CD14-positive monocyte (primary cell): ENCODE results near the gene SCIN. TPM values are rescaled to one million over a fixed set of nuclear protein-coding genes. Genes with fewer than 3 reads are reported as not detected.

ENCODE experiments used
- DNase-seq, 3 donors: peaks; one replicate each; pipeline ENCODE4 v3.0.0-alpha.2; 2011 to 2022
- H2AFZ ChIP-seq: 2 replicates; pipeline ENCODE4 v1.6.0; 2012; ENCODE audit warnings: mild to moderate bottlenecking, low read depth, low read length, inconsistent platforms; ENCODE audit not compliant: insufficient read depth, poor library complexity, severe bottlenecking
- H3K27ac ChIP-seq, 2 donors: 1 replicate in 1 of 2; 2 replicates in 1 of 2; pipeline ENCODE4 v1.5.1; 2012 to 2013; ENCODE audit warnings: low read length in 2 of 2, control low read depth in 1 of 2, inconsistent platforms in 1 of 2, low read depth in 1 of 2, mild to moderate bottlenecking in 1 of 2
- H3K27me3 ChIP-seq, 2 donors: one replicate each; pipeline versions ENCODE4 v1.6.0 to v1.6.1; 2011 to 2013; ENCODE audit warnings: low read length in 2 of 2; ENCODE audit not compliant: control insufficient read depth in 2 of 2, insufficient read depth in 2 of 2
- H3K36me3 ChIP-seq, 2 donors: replicated peaks in 1 of 2; 1 replicate in 1 of 2; 2 replicates in 1 of 2; pipeline versions ENCODE4 v1.5.1 to v1.6.1; 2012 to 2013; ENCODE audit warnings: low read length in 2 of 2, control low read depth in 1 of 2, inconsistent platforms in 1 of 2, mild to moderate bottlenecking in 1 of 2; ENCODE audit not compliant: insufficient read depth in 2 of 2, control insufficient read depth in 1 of 2
- H3K4me1 ChIP-seq, 2 donors: 1 replicate in 1 of 2; 2 replicates in 1 of 2; pipeline versions ENCODE4 v1.5.1 to v1.6.1; 2012 to 2013; ENCODE audit warnings: low read length in 2 of 2, control low read depth in 1 of 2, inconsistent platforms in 1 of 2, mild to moderate bottlenecking in 1 of 2, moderate library complexity in 1 of 2; ENCODE audit not compliant: insufficient read depth in 2 of 2, control insufficient read depth in 1 of 2
- H3K4me2 ChIP-seq: replicated peaks from 2 replicates; pipeline ENCODE3; 2012; ENCODE audit warnings: low read length, moderate library complexity, mild to moderate bottlenecking; ENCODE audit not compliant: poor library complexity, severe bottlenecking; ENCODE audit errors: extremely low read depth
- H3K4me3 ChIP-seq, 3 experiments: fragments of 200-600 bp in 1 of 3; sonication (generic) in 1 of 3; replicated peaks in 1 of 3; 1 replicate in 2 of 3; 2 replicates in 1 of 3; pipeline ENCODE4 v1.5.1; 2011 to 2013; ENCODE audit warnings: low read length in 3 of 3, mild to moderate bottlenecking in 3 of 3, control low read depth in 2 of 3, low read depth in 2 of 3, inconsistent platforms in 1 of 3, moderate library complexity in 1 of 3
- H3K79me2 ChIP-seq: 2 replicates; pipeline ENCODE4 v1.6.0; 2012; ENCODE audit warnings: mild to moderate bottlenecking, control low read depth, inconsistent platforms, low read length, moderate library complexity; ENCODE audit not compliant: insufficient read depth
- H3K9ac ChIP-seq: 2 replicates; pipeline ENCODE4 v1.6.0; 2017; ENCODE audit warnings: low read length, mild to moderate bottlenecking; ENCODE audit not compliant: insufficient read depth, poor library complexity, severe bottlenecking
- H3K9me3 ChIP-seq, 2 donors: replicated peaks in 1 of 2; 1 replicate in 1 of 2; 2 replicates in 1 of 2; pipeline versions ENCODE4 v1.5.1 to v1.6.1; 2012 to 2013; ENCODE audit warnings: low read length in 2 of 2, control low read depth in 1 of 2; ENCODE audit not compliant: control insufficient read depth in 1 of 2, insufficient read depth in 1 of 2
- H4K20me1 ChIP-seq: 2 replicates; pipeline ENCODE4 v1.6.0; 2012; ENCODE audit warnings: mild to moderate bottlenecking, low read length, control low read depth, moderate library complexity; ENCODE audit not compliant: insufficient read depth
- H3K27ac Mint-ChIP-seq, 7 donors: one replicate each; pipeline ENCODE4 v1.8.0; 2020; ENCODE audit warnings: mild to moderate bottlenecking in 7 of 7, mixed read lengths in 7 of 7, moderate library complexity in 6 of 7, inconsistent platforms in 2 of 7
- H3K27me3 Mint-ChIP-seq, 3 donors: one replicate each; pipeline ENCODE4 v1.8.0; 2021 to 2022; ENCODE audit warnings: low read depth in 3 of 3, mild to moderate bottlenecking in 3 of 3, mixed read lengths in 3 of 3, moderate library complexity in 3 of 3, inconsistent platforms in 1 of 3
- H3K36me3 Mint-ChIP-seq, 2 donors: one replicate each; pipeline ENCODE4 v1.8.0; 2020; ENCODE audit warnings: mixed read lengths in 2 of 2, inconsistent platforms in 1 of 2, mild to moderate bottlenecking in 1 of 2
- H3K4me1 Mint-ChIP-seq: one replicate; pipeline ENCODE4 v1.8.0; 2020; ENCODE audit warnings: mild to moderate bottlenecking, mixed read lengths
- H3K4me3 Mint-ChIP-seq, 2 donors: one replicate each; pipeline ENCODE4 v1.8.0; 2020; ENCODE audit warnings: mild to moderate bottlenecking in 2 of 2, mixed read lengths in 2 of 2, moderate library complexity in 1 of 2
- H3K9me3 Mint-ChIP-seq, 7 donors: one replicate each; pipeline ENCODE4 v1.8.0; 2020 to 2022; ENCODE audit warnings: mixed read lengths in 7 of 7, mild to moderate bottlenecking in 6 of 7, moderate library complexity in 6 of 7, inconsistent platforms in 2 of 7
- WGBS: methylation state at CpG from one replicate; pipeline ENCODE4 v1.1.5; 2013; ENCODE audit warnings: missing lambda C conversion rate; ENCODE audit not compliant: insufficient coverage; 5-methylcytosine and 5-hydroxymethylcytosine counted together
- intact Hi-C, 2 donors: fragments of 100-400 bp; cut with micrococcal nuclease; formaldehyde crosslinking; loops; one replicate each; pipeline versions ENCODE4 v1.15.0 to v1.15.1; 2023
- polyA plus RNA-seq, 3 donors: library from polyadenylated mRNA; depleted of rRNA in 1 of 3; unstranded in 2 of 3; stranded (reverse) in 1 of 3; fragments of 300-500 nt in 2 of 3; fragments of >200 nt in 1 of 3; fragmentation: Illumina TruSeq in 2 of 3; gene quantifications; 1 replicate in 2 of 3; 2 replicates in 1 of 3; pipeline ENCODE4 v1.2.3, GENCODE V29; 2012 to 2021
- TF ChIP-seq, protein P1 (sequence below): fragments of 200-600 bp; IDR thresholded peaks from one replicate; pipeline ENCODE4 v1.8.0; 2022; ENCODE audit warnings: antibody characterized with exemption, mild to moderate bottlenecking

The SCIN gene
- polyA plus RNA-seq, 3 donors: 0.08 TPM; not detected in 2

DNA sequence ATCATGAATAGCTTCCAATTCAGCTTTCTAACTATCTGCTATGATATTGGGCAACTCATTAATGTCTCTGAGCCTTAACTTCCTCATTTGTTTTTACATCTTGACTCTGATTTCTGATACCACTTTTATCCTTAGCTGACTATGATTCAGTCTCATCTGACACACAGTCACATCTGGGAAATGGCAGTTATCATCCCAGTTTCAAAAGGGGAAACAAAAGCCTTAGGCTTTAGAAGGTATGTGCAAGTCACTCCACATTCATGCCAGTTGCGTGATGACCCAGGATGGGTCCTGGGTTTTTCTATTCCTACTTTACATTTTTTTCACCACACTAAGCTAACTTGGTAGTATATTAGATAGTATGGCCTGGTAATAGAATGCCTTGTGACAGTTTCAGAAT, 12.7 kb downstream of the SCIN start:
- TF ChIP-seq, protein P1, sequence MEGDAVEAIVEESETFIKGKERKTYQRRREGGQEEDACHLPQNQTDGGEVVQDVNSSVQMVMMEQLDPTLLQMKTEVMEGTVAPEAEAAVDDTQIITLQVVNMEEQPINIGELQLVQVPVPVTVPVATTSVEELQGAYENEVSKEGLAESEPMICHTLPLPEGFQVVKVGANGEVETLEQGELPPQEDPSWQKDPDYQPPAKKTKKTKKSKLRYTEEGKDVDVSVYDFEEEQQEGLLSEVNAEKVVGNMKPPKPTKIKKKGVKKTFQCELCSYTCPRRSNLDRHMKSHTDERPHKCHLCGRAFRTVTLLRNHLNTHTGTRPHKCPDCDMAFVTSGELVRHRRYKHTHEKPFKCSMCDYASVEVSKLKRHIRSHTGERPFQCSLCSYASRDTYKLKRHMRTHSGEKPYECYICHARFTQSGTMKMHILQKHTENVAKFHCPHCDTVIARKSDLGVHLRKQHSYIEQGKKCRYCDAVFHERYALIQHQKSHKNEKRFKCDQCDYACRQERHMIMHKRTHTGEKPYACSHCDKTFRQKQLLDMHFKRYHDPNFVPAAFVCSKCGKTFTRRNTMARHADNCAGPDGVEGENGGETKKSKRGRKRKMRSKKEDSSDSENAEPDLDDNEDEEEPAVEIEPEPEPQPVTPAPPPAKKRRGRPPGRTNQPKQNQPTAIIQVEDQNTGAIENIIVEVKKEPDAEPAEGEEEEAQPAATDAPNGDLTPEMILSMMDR: no peak
- no peaks in the 10 kb centered on the region for H4K20me1 ChIP-seq
- peak overlapping the region; percentile 68 to 89 (median 73) for H3K27ac Mint-ChIP-seq
- no CpG with 5 or more reads among the region's 1 CpG for WGBS
- H3K27me3 ChIP-seq: no peaks in the 10 kb centered on the region
- H3K4me2 ChIP-seq: no peak overlapping the region
- H3K27ac ChIP-seq: peak overlapping the region in 1 of 2 donors; percentile 76
- no peaks in the 10 kb centered on the region for H3K36me3 ChIP-seq
- no peaks in the 10 kb centered on the region for H3K36me3 Mint-ChIP-seq
- no peak overlapping the region for H2AFZ ChIP-seq
- H3K9ac ChIP-seq: no peak overlapping the region
- no peaks in the 10 kb centered on the region for H3K9me3 ChIP-seq
- no peak overlapping the region for H3K4me3 ChIP-seq
- no peaks in the 10 kb centered on the region for H3K79me2 ChIP-seq
- H3K4me1 ChIP-seq: peaks cover 39 to 59% of the 10 kb centered on the region in 2 donors
- no peak overlapping the region for H3K4me3 Mint-ChIP-seq
- peak; percentile 88 to 98 (median 93) for DNase-seq
- H3K4me1 Mint-ChIP-seq: peaks cover 44% of the 10 kb centered on the region
- peaks cover 0 to 2% (median under 1%) of the 10 kb centered on the region in 7 donors for H3K9me3 Mint-ChIP-seq
- intact Hi-C loops: loop anchor here (10.0 kb wide), 1 partner anchor 102 kb away; the partner anchor contains the start of gene ARL4A (in 2 of the 2)
- H3K27me3 Mint-ChIP-seq: peaks cover 0 to 2% (median 0%) of the 10 kb centered on the region in 3 donors

DNA sequence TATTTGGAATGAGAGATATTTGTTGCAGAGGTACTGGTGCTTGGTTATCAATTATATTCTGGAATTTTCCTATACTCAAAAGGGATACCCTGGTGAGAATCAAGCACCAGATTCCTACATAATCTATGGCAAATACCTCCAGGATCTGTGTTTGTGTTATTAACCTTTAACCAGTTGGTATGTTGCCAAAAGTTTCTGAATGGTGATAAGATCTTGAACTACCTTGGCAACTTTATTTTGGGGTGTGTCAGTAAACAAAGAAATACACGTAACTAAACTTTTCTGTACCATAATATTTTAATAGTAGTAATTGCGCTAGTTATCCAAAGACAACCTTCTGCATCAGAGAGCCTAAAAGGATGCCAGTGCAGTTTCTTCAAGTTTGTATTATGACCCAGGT, 13.4 kb downstream of the SCIN start:
- Mint-ChIP-seq H3K27me3 (peaks cover 0 to 2% (median 0%) of the 10 kb centered on the region in 3 donors), H3K36me3 (no peaks in the 10 kb centered on the region), H3K4me3 (no peak overlapping the region), H3K27ac (peak overlapping the region in 2 of 7 donors; percentile 31 to 89), H3K9me3 (peaks cover 0 to 6% (median 2%) of the 10 kb centered on the region in 7 donors), H3K4me1 (peaks cover 44% of the 10 kb centered on the region)
- Histone ChIP-seq H3K36me3 (no peaks in the 10 kb centered on the region), H3K4me3 (no peak overlapping the region), H3K4me1 (peaks cover 39 to 59% of the 10 kb centered on the region in 2 donors), H2AFZ (no peak overlapping the region), H3K27ac (peak overlapping the region in 1 of 2 donors; percentile 81), H3K9me3 (no peaks in the 10 kb centered on the region), H3K9ac (no peak overlapping the region), H4K20me1 (no peaks in the 10 kb centered on the region), H3K4me2 (no peak overlapping the region), H3K27me3 (no peaks in the 10 kb centered on the region), H3K79me2 (no peaks in the 10 kb centered on the region)
- intact Hi-C loops: loop anchor here (10.0 kb wide), 1 partner anchor 101 kb away; the partner anchor contains the start of gene ARL4A (in 2 of the 2)
- TF ChIP-seq, protein P1: no peak
- DNase-seq: no peak
- WGBS: no CpG with 5 or more reads among the region's 2 CpGs
